SU-DHL-6 (cell line): ENCODE data around the gene COL12A1.

Experiments used
- H2AFZ ChIP-seq: fragments of 200-600 bp; sonication (generic); 2 replicates; pipeline ENCODE4 v1.6.1; 2014; ENCODE audit warnings: low read depth, mild to moderate bottlenecking, moderate library complexity, mixed read lengths, antibody characterized with exemption, low read length; ENCODE audit not compliant: severe bottlenecking
- H3F3A ChIP-seq: fragments of 200-600 bp; shearing (Covaris generic); 2 replicates; pipeline ENCODE4 v1.6.0; 2016; ENCODE audit warnings: antibody characterized with exemption, mild to moderate bottlenecking; ENCODE audit not compliant: insufficient read depth
- H3K27ac ChIP-seq: fragments of 200-600 bp; sonication (generic); 2 replicates; pipeline ENCODE4 v1.5.1; 2016; ENCODE audit warnings: low read depth, mild to moderate bottlenecking, low read length, moderate library complexity, mixed read lengths
- H3K27me3 ChIP-seq: fragments of 200-600 bp; sonication (generic), shearing (Covaris generic); 2 replicates; pipeline ENCODE4 v1.6.0; 2014; ENCODE audit warnings: mild to moderate bottlenecking, low read length
- H3K36me3 ChIP-seq: fragments of 200-600 bp; sonication (generic); 2 replicates; pipeline ENCODE4 v1.6.1; 2014; ENCODE audit warnings: mild to moderate bottlenecking, low read length, mixed read lengths
- H3K4me2 ChIP-seq: fragments of 300-600, 200-600 bp; shearing (Covaris generic), sonication (generic); 2 replicates; pipeline ENCODE4 v1.6.0; 2014; ENCODE audit warnings: low read length, low read depth, mild to moderate bottlenecking; ENCODE audit not compliant: poor library complexity, severe bottlenecking
- H3K4me3 ChIP-seq: fragments of 200-600 bp; sonication (generic); 2 replicates; pipeline ENCODE4 v1.5.1; 2014; ENCODE audit warnings: antibody characterized with exemption, low read length, mild to moderate bottlenecking, mixed read lengths; ENCODE audit not compliant: insufficient read depth, poor library complexity, severe bottlenecking
- H3K79me2 ChIP-seq: fragments of 200-600 bp; sonication (generic); 2 replicates; pipeline ENCODE4 v1.6.1; 2014; ENCODE audit warnings: mild to moderate bottlenecking, low read length, moderate library complexity; ENCODE audit not compliant: insufficient read depth
- H3K9ac ChIP-seq: fragments of 200-600 bp; sonication (generic); 2 replicates; pipeline ENCODE4 v1.7.0; 2014; ENCODE audit warnings: mild to moderate bottlenecking, low read length
- H3K9me2 ChIP-seq: fragments of 200-600 bp; sonication (generic); replicated peaks from 2 replicates; pipeline ENCODE4 v1.6.1; 2014; ENCODE audit warnings: low read length; ENCODE audit not compliant: insufficient read depth
- H3K9me3 ChIP-seq: fragments of 200-600 bp; sonication (generic); 2 replicates; pipeline ENCODE4 v1.6.1; 2014; ENCODE audit warnings: low read length, mixed read lengths; ENCODE audit not compliant: insufficient read depth
- H4K20me1 ChIP-seq: fragments of 200-600 bp; sonication (generic); 2 replicates; pipeline ENCODE4 v1.6.1; 2014; ENCODE audit warnings: low read depth, mild to moderate bottlenecking, antibody characterized with exemption, low read length, moderate library complexity, mixed read lengths
- EZH2phosphoT487 ChIP-seq: fragments of 200-600 bp; sonication (generic), shearing (Covaris generic); conservative IDR thresholded peaks from 2 replicates; pipeline ENCODE4 v1.6.1; 2018; ENCODE audit warnings: mild to moderate bottlenecking, antibody characterized with exemption, low read length, moderate library complexity, mixed read lengths
- TF ChIP-seq, protein P1 (sequence below): fragments of 200-600 bp; sonication (generic); IDR thresholded peaks from one replicate; pipeline ENCODE4 v1.5.1; 2017; ENCODE audit warnings: antibody characterized with exemption, mild to moderate bottlenecking, low read length, moderate library complexity; ENCODE audit not compliant: insufficient read depth, poor library complexity, severe bottlenecking

Gene COL12A1

GRCh38 chr6:75145976-75146375 lies 59.9 kb downstream of the COL12A1 start:
- Histone ChIP-seq H3K9me3 (no peaks in the 10 kb centered on the region; the same call in 1 of the 2 replicates), H2AFZ (no peak overlapping the region), H3K79me2 (no peaks in the 10 kb centered on the region), H3K9me2 (no peaks in the 10 kb centered on the region), H3K27ac (no peak overlapping the region), H3K36me3 (no peaks in the 10 kb centered on the region), H3F3A (no peaks in the 10 kb centered on the region), H4K20me1 (no peaks in the 10 kb centered on the region), H3K9ac (no peak overlapping the region), H3K4me2 (no peak overlapping the region), H3K27me3 (no peaks in the 10 kb centered on the region), H3K4me3 (no peak overlapping the region)
- no peak for TF ChIP-seq EZH2phosphoT487
- TF ChIP-seq, protein P1, sequence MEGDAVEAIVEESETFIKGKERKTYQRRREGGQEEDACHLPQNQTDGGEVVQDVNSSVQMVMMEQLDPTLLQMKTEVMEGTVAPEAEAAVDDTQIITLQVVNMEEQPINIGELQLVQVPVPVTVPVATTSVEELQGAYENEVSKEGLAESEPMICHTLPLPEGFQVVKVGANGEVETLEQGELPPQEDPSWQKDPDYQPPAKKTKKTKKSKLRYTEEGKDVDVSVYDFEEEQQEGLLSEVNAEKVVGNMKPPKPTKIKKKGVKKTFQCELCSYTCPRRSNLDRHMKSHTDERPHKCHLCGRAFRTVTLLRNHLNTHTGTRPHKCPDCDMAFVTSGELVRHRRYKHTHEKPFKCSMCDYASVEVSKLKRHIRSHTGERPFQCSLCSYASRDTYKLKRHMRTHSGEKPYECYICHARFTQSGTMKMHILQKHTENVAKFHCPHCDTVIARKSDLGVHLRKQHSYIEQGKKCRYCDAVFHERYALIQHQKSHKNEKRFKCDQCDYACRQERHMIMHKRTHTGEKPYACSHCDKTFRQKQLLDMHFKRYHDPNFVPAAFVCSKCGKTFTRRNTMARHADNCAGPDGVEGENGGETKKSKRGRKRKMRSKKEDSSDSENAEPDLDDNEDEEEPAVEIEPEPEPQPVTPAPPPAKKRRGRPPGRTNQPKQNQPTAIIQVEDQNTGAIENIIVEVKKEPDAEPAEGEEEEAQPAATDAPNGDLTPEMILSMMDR: no peak

DNA sequence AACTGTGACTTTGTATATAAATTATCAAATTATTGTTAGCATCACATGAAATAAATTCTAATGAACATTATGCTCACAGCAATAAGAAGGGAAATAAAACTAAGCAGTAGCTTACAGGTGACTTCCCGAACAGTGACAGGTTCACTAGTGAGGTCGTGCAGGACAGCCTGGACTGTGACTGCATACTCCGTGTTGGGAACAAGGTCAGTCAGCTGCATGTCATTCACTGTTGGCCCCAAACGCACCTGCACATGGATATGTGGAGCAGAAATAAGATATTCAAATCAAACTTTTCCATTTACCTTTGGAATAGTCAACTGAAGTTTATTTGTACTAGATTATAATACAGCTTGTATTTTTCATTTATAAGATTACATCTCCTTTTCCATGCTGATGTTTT lies 60.6 kb downstream of the COL12A1 start:
- Histone ChIP-seq H3K27ac (no peak overlapping the region), H3K36me3 (no peaks in the 10 kb centered on the region), H3K4me3 (no peak overlapping the region), H3K9me3 (no peaks in the 10 kb centered on the region), H3K27me3 (no peaks in the 10 kb centered on the region), H3K79me2 (no peaks in the 10 kb centered on the region), H3F3A (no peaks in the 10 kb centered on the region), H4K20me1 (no peaks in the 10 kb centered on the region), H3K4me2 (no peak overlapping the region), H2AFZ (no peak overlapping the region), H3K9ac (no peak overlapping the region), H3K9me2 (no peaks in the 10 kb centered on the region)
- TF ChIP-seq, protein P1: no peak
- TF ChIP-seq EZH2phosphoT487: no peak

- no peak for TF ChIP-seq EZH2phosphoT487
- TF ChIP-seq, protein P1: no peak
- Histone ChIP-seq H3K36me3 (no peaks in the 10 kb centered on the region), H2AFZ (no peak overlapping the region), H4K20me1 (no peaks in the 10 kb centered on the region), H3K79me2 (no peaks in the 10 kb centered on the region), H3K27me3 (no peaks in the 10 kb centered on the region), H3K9ac (no peak overlapping the region), H3K9me2 (no peaks in the 10 kb centered on the region), H3K4me2 (no peak overlapping the region), H3K9me3 (no peaks in the 10 kb centered on the region), H3K27ac (no peak overlapping the region), H3F3A (no peaks in the 10 kb centered on the region), H3K4me3 (no peak overlapping the region)
Observed at GRCh38 chr6:75144386-75144785, 61.5 kb downstream of the COL12A1 start.
